Measurements from ENCODE around the gene STON2.
A peak's percentile ranks its signal among the peaks of the same experiment; 100 is the strongest.
"Not testable (repeated sequence)": the region's sequence is repeated elsewhere in the genome, so short reads cannot be mapped to it uniquely, and the experiment has no call there.

STON2 gene

GRCh38 chr14:81390696-81391095 is 9.4 kb downstream of the STON2 start:
- intact Hi-C loops (cut with DNase I): no loop called here
- no peak for DNase-seq

GRCh38 chr14:81388336-81388735 is 11.8 kb downstream of the STON2 start:
- intact Hi-C loops (cut with DNase I): no loop called here
- DNase-seq: peak in 3 of 42 donors; percentile 23 to 35 (median 34)

GRCh38 chr14:81386290-81386745 is 13.8 kb downstream of the STON2 start:
- no peak for DNase-seq
- intact Hi-C loops (cut with DNase I): no loop called here

- no peak for DNase-seq
- intact Hi-C loops (cut with DNase I): no loop called here
Observed at GRCh38 chr14:81385886-81386285, 14.2 kb downstream of the STON2 start.

- no peak for DNase-seq
- intact Hi-C loops (cut with DNase I): no loop called here
Observed at GRCh38 chr14:81385419-81385818, 14.7 kb downstream of the STON2 start.

GRCh38 chr14:81384900-81385299 is 15.2 kb downstream of the STON2 start:
- intact Hi-C loops (cut with DNase I): no loop called here
- DNase-seq: peak in 5 of 42 donors; percentile 13 to 58 (median 22)

GRCh38 chr14:81382517-81383225 is 17.5 kb downstream of the STON2 start:
- intact Hi-C loops (cut with DNase I): no loop called here
- DNase-seq: peak in 3 of 42 donors; percentile 31 to 63 (median 40)

GRCh38 chr14:81380009-81380408 is 20.1 kb downstream of the STON2 start:
- intact Hi-C loops (cut with DNase I); DNase-seq: not testable (repeated sequence)

GRCh38 chr14:81371802-81372201 is 28.3 kb downstream of the STON2 start:
- DNase-seq: no peak
- intact Hi-C loops (cut with DNase I): no loop called here

GRCh38 chr14:81367563-81367962 is 32.6 kb downstream of the STON2 start:
- no peak for DNase-seq
- intact Hi-C loops (cut with DNase I): no loop called here

GRCh38 chr14:81366884-81367283 is 33.2 kb downstream of the STON2 start:
- intact Hi-C loops (cut with DNase I): no loop called here
- DNase-seq: peak in 1 of 42 donors; percentile 34

GRCh38 chr14:81366214-81366613 is 33.9 kb downstream of the STON2 start:
- peak in 21 of 42 donors; percentile 9 to 79 (median 45) for DNase-seq
- intact Hi-C loops (cut with DNase I): no loop called here

GRCh38 chr14:81363746-81364378 is 36.3 kb downstream of the STON2 start:
- intact Hi-C loops (cut with DNase I): no loop called here
- no peak for DNase-seq

GRCh38 chr14:81353691-81354323 is 46.3 kb downstream of the STON2 start:
- DNase-seq: no peak
- intact Hi-C loops (cut with DNase I): no loop called here

- DNase-seq: no peak
- intact Hi-C loops (cut with DNase I): no loop called here
Observed at GRCh38 chr14:81352413-81352812, 47.7 kb downstream of the STON2 start.

- intact Hi-C loops (cut with DNase I): no loop called here
- no peak for DNase-seq
Observed at GRCh38 chr14:81351205-81351604, 48.9 kb downstream of the STON2 start.

- intact Hi-C loops (cut with DNase I): no loop called here
- no peak for DNase-seq
Observed at GRCh38 chr14:81350344-81351130, 49.6 kb downstream of the STON2 start.

- intact Hi-C loops (cut with DNase I): no loop called here
- DNase-seq: no peak
Observed at GRCh38 chr14:81348061-81348460, 52.1 kb downstream of the STON2 start.

- intact Hi-C loops (cut with DNase I): no loop called here
- DNase-seq: no peak
Observed at GRCh38 chr14:81345781-81346180, 54.3 kb downstream of the STON2 start.

Measured in head of caudate nucleus (tissue), 42 donors.